OCI-LY7 (cell line): ENCODE results near the gene CTNNA1.

ENCODE experiments used
- EZH2phosphoT487 ChIP-seq: fragments of 200-600 bp; sonication (generic); IDR thresholded peaks from 2 replicates; pipeline ENCODE4 v1.6.1; 2018; ENCODE audit warnings: low read depth, borderline replicate concordance, mild to moderate bottlenecking, mixed run types, antibody characterized with exemption, low read length, moderate library complexity, mixed read lengths
- TF ChIP-seq, protein P1 (sequence below): fragments of 200-600 bp; sonication (generic); conservative IDR thresholded peaks from 2 replicates; pipeline ENCODE4 v1.5.1; 2014; ENCODE audit warnings: mild to moderate bottlenecking, antibody characterized with exemption, low read length, moderate library complexity, mixed read lengths

GRCh38 chr5:138712791-138713190 is 40.4 kb upstream of the CTNNA1 start:
- TF ChIP-seq EZH2phosphoT487 = no peak
- TF ChIP-seq, protein P1, sequence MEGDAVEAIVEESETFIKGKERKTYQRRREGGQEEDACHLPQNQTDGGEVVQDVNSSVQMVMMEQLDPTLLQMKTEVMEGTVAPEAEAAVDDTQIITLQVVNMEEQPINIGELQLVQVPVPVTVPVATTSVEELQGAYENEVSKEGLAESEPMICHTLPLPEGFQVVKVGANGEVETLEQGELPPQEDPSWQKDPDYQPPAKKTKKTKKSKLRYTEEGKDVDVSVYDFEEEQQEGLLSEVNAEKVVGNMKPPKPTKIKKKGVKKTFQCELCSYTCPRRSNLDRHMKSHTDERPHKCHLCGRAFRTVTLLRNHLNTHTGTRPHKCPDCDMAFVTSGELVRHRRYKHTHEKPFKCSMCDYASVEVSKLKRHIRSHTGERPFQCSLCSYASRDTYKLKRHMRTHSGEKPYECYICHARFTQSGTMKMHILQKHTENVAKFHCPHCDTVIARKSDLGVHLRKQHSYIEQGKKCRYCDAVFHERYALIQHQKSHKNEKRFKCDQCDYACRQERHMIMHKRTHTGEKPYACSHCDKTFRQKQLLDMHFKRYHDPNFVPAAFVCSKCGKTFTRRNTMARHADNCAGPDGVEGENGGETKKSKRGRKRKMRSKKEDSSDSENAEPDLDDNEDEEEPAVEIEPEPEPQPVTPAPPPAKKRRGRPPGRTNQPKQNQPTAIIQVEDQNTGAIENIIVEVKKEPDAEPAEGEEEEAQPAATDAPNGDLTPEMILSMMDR = no peak
